GM12874 (cell line): ENCODE data around the gene AEBP1.

ENCODE experiments used
- CTCF ChIP-seq: IDR thresholded peaks from 2 replicates; pipeline ENCODE4 v1.5.1; 2011; ENCODE audit warnings: low read depth, mild to moderate bottlenecking, control low read depth, low read length, moderate library complexity; ENCODE audit not compliant: insufficient read depth

AEBP1 gene

GRCh38 chr7:44103566-44103922 is 601 bp upstream of the AEBP1 start:
- no peak for TF ChIP-seq CTCF

GRCh38 chr7:44104860-44105771 is 971 bp downstream of the AEBP1 start:
- no peak for TF ChIP-seq CTCF

GRCh38 chr7:44105832-44106231 is 1.7 kb downstream of the AEBP1 start:
- TF ChIP-seq CTCF: no peak

- TF ChIP-seq CTCF: no peak
Measured at GRCh38 chr7:44106311-44107065, 2.3 kb downstream of the AEBP1 start.

GRCh38 chr7:44107116-44107960 is 3.2 kb downstream of the AEBP1 start:
- no peak for TF ChIP-seq CTCF

GRCh38 chr7:44107961-44108767 is 4.0 kb downstream of the AEBP1 start:
- no peak for TF ChIP-seq CTCF
